ENCODE results near the gene GDPD5.

DNA sequence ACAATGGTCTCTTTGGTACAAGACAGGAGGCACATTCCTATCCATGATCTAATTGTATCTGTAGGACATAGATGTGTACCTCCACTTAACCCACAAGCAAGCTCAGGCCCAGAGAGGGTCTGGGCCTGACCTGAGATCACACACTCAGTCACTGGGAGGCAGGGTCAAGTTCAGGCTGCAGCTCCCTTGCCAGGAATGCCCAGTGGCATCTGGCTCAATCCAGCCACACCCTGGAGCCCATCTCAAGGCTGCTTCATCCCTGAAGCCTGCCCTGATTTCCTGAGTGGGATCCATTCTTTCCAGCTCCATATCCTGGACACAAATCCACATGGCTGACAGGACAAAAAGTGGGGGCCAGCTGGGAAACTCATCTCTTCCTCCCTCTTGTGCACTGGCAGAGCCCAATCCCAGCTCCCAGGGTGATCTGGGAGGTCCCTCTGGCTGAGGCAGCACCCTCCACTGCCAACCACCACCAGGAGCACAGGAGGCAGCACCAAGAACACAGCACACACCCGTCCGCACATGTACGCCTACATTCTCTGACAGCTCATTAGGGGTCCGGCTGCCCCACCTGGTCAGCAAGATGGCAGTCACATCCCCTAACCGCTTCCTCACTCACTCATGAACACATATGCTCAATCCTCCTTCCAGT lies 53.5 kb downstream of the GDPD5 start:
- TF ChIP-seq, protein P1, sequence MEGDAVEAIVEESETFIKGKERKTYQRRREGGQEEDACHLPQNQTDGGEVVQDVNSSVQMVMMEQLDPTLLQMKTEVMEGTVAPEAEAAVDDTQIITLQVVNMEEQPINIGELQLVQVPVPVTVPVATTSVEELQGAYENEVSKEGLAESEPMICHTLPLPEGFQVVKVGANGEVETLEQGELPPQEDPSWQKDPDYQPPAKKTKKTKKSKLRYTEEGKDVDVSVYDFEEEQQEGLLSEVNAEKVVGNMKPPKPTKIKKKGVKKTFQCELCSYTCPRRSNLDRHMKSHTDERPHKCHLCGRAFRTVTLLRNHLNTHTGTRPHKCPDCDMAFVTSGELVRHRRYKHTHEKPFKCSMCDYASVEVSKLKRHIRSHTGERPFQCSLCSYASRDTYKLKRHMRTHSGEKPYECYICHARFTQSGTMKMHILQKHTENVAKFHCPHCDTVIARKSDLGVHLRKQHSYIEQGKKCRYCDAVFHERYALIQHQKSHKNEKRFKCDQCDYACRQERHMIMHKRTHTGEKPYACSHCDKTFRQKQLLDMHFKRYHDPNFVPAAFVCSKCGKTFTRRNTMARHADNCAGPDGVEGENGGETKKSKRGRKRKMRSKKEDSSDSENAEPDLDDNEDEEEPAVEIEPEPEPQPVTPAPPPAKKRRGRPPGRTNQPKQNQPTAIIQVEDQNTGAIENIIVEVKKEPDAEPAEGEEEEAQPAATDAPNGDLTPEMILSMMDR (IDR thresholded peaks at IDR 0.05; ENCODE audit: insufficient read depth, low read length, poor library complexity, severe bottlenecking) = no peak
- no peak for TF ChIP-seq EZH2phosphoT487 (conservative IDR thresholded peaks at IDR 0.05; ENCODE audit: low read length)
